Ovary (tissue), 9 donors: ENCODE measurements around the gene UTP20. TPM values are rescaled to one million over a fixed set of nuclear protein-coding genes. Genes with fewer than 3 reads are reported as not detected.

Experiments
- DNase-seq, 5 donors: peaks; one replicate each; pipeline ENCODE4 v3.0.0-alpha.2; 2019 to 2020
- H3K27ac ChIP-seq, 2 donors: fragments of 200-600 bp; one replicate each; pipeline versions ENCODE4 v1.5.1 to v1.8.0; 2019 to 2022
- H3K27me3 ChIP-seq: fragments of 200-600 bp; one replicate; pipeline ENCODE4 v1.8.0; 2022
- H3K36me3 ChIP-seq: fragments of 200-600 bp; sonication (generic); one replicate; pipeline ENCODE4 v1.5.1; 2019
- H3K4me1 ChIP-seq: one replicate; pipeline ENCODE4 v1.8.1; 2013; ENCODE audit warnings: mild to moderate bottlenecking, moderate library complexity; ENCODE audit not compliant: insufficient read depth
- H3K4me3 ChIP-seq: fragments of 200-600 bp; sonication (generic); one replicate; pipeline ENCODE4 v1.5.1; 2017
- H3K9me3 ChIP-seq, 2 donors: fragments of 200-600 bp in 1 of 2; sonication (generic) in 1 of 2; one replicate each; pipeline versions ENCODE4 v1.5.1 to v1.8.1; 2013 to 2019; ENCODE audit warnings: mild to moderate bottlenecking in 1 of 2, moderate library complexity in 1 of 2
- CTCF ChIP-seq, 3 donors: fragments of 450-650 bp in 2 of 3; fragments of 200-600 bp in 1 of 3; IDR thresholded peaks; one replicate each; pipeline versions ENCODE4 v1.5.1 to v1.8.0; 2016 to 2022; ENCODE audit warnings: antibody characterized with exemption in 3 of 3, mild to moderate bottlenecking in 1 of 3
- EP300 ChIP-seq: sonication (generic); formaldehyde crosslinking; IDR thresholded peaks from one replicate; pipeline ENCODE4 v1.6.1; 2017; ENCODE audit warnings: antibody characterized with exemption
- POLR2A ChIP-seq: fragments of 450-650 bp; IDR thresholded peaks from one replicate; pipeline ENCODE4 v1.6.1; 2017; ENCODE audit warnings: antibody characterized with exemption, mild to moderate bottlenecking, moderate library complexity
- WGBS, 3 donors: extraction: QIAGEN DNeasy Blood & Tissue Kit in 1 of 3; methylation state at CpG; one replicate each; pipeline versions ENCODE4 v1.1.5 to v1.1.7; 2013 to 2017; 5-methylcytosine and 5-hydroxymethylcytosine counted together
- intact Hi-C, 4 donors: fragments of 100-400 bp; cut with DNase I; formaldehyde crosslinking; loops; one replicate each; pipeline versions ENCODE4 v1.11.0 to v1.15.1; 2022 to 2023
- polyA plus RNA-seq, 2 donors: library from polyadenylated mRNA; stranded (reverse); fragments of 200-250 nt in 1 of 2; fragments of 350-450 nt in 1 of 2; fragmentation: Illumina TruSeq in 1 of 2; extraction: RNeasy Lipid Tissue Mini Kit (QIAGEN cat#74804) in 1 of 2; gene quantifications; one replicate each; pipeline ENCODE4 v1.2.3, GENCODE V29; 2013 to 2014
- total RNA-seq, 7 donors: library from RNA; depleted of rRNA in 2 of 7; stranded (reverse); fragments of >200 nt in 2 of 7; fragmentation: NEBNext Ultra II Directional in 3 of 7; extraction: Animal tissue kit (Norgen Biotek cat#: 25700) in 3 of 7; gene quantifications; one replicate each; pipeline versions ENCODE4 v1.1.0 to v1.2.4, GENCODE V29; 2016 to 2023
- donor health status: DM: no; HTN: no; CAD: no; lungs with moderate emphysema.
- donor health status: DM: no; HTN: no; CAD: no.
- donor health status: Bipolar disorder and iron deficiency.
- donor health status: DM: yes; HTN: yes; CAD: no.
- donor health status: DM: no; HTN: no; CAD: no.
- donor health status: DM: yes; HTN: yes; CAD: no.

The UTP20 gene
- total and polyA plus RNA-seq, 9 donors = 3.4 to 27.7 (median 14.9) TPM

GRCh38 chr12:101356794-101357193, 76.9 kb downstream of the UTP20 start:
- TF ChIP-seq POLR2A (no peak), CTCF (IDR thresholded peaks at IDR 0.05) (no peak), EP300 (no peak)
- Histone ChIP-seq H3K27ac (no peak overlapping the region), H3K4me3 (no peak overlapping the region), H3K4me1 (no peaks in the 10 kb centered on the region), H3K27me3 (no peaks in the 10 kb centered on the region), H3K36me3 (no peaks in the 10 kb centered on the region), H3K9me3 (no peaks in the 10 kb centered on the region)
- intact Hi-C loops = no loop called here
- WGBS, 3 donors = 93 to 95% (median 94%) methylated on average over 5 of the region's 5 CpGs
- DNase-seq = no peak

- no peaks in the 10 kb centered on the region for H3K36me3 ChIP-seq
- no peaks in the 10 kb centered on the region for H3K9me3 ChIP-seq
- WGBS, 3 donors = 84 to 97% (median 85%) methylated on average over 8 of the region's 8 CpGs
- no peak overlapping the region for H3K27ac ChIP-seq
- H3K4me3 ChIP-seq = no peak overlapping the region
- H3K27me3 ChIP-seq = no peaks in the 10 kb centered on the region
- no peak for DNase-seq
- no peaks in the 10 kb centered on the region for H3K4me1 ChIP-seq
- TF ChIP-seq EP300 = no peak
- TF ChIP-seq POLR2A = no peak
- no peak for TF ChIP-seq CTCF (IDR thresholded peaks at IDR 0.05)
- intact Hi-C loops = no loop called here
Measured at GRCh38 chr12:101361455-101361854, 81.5 kb downstream of the UTP20 start.

GRCh38 chr12:101368016-101368415, 88.1 kb downstream of the UTP20 start:
- H3K4me1 ChIP-seq = no peaks in the 10 kb centered on the region
- no peak for TF ChIP-seq POLR2A
- intact Hi-C loops = no loop called here
- no peaks in the 10 kb centered on the region for H3K27me3 ChIP-seq
- H3K9me3 ChIP-seq = no peaks in the 10 kb centered on the region
- WGBS, 3 donors = 96 to 97% (median 96%) methylated on average over 6 of the region's 6 CpGs
- H3K27ac ChIP-seq = no peak overlapping the region
- peaks cover 3% of the 10 kb centered on the region for H3K36me3 ChIP-seq
- H3K4me3 ChIP-seq = no peak overlapping the region
- DNase-seq = no peak

- 93 to 95% (median 95%) methylated on average over 1 of the region's 1 CpG for WGBS, 3 donors
- H3K4me1 ChIP-seq = no peaks in the 10 kb centered on the region
- H3K27ac ChIP-seq = no peak overlapping the region
- no peak for TF ChIP-seq CTCF (IDR thresholded peaks at IDR 0.05)
- no peak for TF ChIP-seq EP300
- peaks cover 3% of the 10 kb centered on the region for H3K36me3 ChIP-seq
- no peaks in the 10 kb centered on the region for H3K27me3 ChIP-seq
- intact Hi-C loops = no loop called here
- DNase-seq = no peak
- no peaks in the 10 kb centered on the region for H3K9me3 ChIP-seq
- no peak overlapping the region for H3K4me3 ChIP-seq
Measured at GRCh38 chr12:101372431-101372830, 92.5 kb downstream of the UTP20 start.

DNA sequence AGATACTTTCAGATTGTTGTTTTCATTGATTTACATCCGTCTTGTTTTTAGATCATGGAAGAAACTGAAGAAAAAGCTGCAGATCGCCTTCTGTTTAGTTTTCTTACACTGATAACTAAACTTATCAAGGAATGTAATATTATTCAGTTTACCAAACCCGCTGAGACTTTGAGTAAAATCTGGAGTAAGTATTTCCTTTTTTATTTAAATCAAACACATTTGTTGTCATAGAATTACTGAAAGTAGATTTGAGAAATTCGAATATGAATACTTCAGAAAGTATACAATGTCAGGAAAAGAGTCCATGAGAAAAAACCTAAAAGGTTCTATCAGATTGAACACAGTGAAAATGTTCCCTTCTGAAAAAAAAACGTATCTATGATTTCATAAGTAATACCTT, 95.7 kb downstream of the UTP20 start:
- H3K4me1 ChIP-seq = no peaks in the 10 kb centered on the region
- no peaks in the 10 kb centered on the region for H3K27me3 ChIP-seq
- H3K36me3 ChIP-seq = peaks cover 3% of the 10 kb centered on the region
- H3K27ac ChIP-seq = no peak overlapping the region
- 76 to 84% (median 82%) methylated on average over 5 of the region's 5 CpGs for WGBS, 3 donors
- no peak for DNase-seq
- H3K4me3 ChIP-seq = no peak overlapping the region
- intact Hi-C loops = no loop called here
- TF ChIP-seq POLR2A = no peak
- no peak for TF ChIP-seq EP300
- TF ChIP-seq CTCF (IDR thresholded peaks at IDR 0.05) = no peak
- no peaks in the 10 kb centered on the region for H3K9me3 ChIP-seq
